Measurements from ENCODE around the gene WNT6.

The WNT6 gene
- long read RNA-seq, donor 1: 0 reads
- long read RNA-seq, donor 2: 0 reads
- long read RNA-seq, donor 3, partial matches to known transcripts: 0 of 1 reads
- long read RNA-seq, donor 3, other reads (novel, unspliced or antisense): 0 of 1 reads
- long read RNA-seq, donor 4: 0 reads
- long read RNA-seq, donor 5: 0 reads
- long read RNA-seq, donor 6: 0 reads
- long read RNA-seq, donor 7, partial matches to known transcripts: 0 of 1 reads
- long read RNA-seq, donor 7, other reads (novel, unspliced or antisense): 0 of 1 reads
- long read RNA-seq, donor 8: 0 reads

DNA sequence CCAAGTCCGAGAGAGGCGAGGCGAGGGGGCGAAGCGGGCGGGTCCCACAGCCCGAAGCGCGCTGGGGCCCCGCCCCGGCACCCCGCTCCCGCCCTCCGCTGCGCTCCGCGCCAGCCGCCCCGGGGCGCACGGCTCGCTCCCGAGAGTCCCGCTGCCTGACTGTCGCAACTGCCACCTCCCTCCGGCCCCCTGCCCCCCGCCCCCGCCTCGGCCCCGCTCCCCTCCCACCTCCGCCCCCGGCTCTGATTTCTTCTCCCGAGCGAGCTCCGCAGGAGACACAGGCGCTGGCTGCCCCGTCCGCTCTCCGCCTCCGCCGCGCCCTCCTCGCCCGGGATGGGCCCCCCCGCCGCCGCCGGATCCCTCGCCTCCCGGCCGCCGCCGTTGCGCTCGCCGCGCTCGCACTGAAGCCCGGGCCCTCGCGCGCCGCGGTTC lies at the start of gene WNT6:
TSS of gene WNT6 (plus strand) at position 250 of the 432 bp plus-strand sequence. CDS start 233 bp downstream, outside the sequence.
- no peak for DNase-seq

DNA sequence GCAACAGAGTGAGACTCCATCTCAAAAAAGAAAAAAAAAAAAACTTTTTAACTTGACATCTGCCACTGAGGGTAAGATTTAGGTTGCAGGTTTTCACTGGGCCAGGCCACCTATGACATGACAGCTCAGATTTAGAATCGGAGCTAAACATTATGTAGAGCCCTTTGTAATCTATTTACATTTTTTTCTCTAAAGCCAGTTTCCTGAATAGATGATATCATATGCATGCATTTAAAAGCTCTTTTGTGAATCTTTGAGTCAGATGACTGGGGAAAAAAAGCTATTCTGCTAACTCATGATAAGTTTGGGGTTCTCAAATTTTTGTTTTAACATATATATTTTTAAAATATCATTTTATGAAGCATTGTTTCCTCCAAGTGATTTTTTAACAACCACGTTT lies 49.3 kb upstream of the WNT6 start:
- DNase-seq: no peak

GRCh38 chr2:218811382-218811781 lies 48.2 kb upstream of the WNT6 start:
- no peak for DNase-seq

DNA sequence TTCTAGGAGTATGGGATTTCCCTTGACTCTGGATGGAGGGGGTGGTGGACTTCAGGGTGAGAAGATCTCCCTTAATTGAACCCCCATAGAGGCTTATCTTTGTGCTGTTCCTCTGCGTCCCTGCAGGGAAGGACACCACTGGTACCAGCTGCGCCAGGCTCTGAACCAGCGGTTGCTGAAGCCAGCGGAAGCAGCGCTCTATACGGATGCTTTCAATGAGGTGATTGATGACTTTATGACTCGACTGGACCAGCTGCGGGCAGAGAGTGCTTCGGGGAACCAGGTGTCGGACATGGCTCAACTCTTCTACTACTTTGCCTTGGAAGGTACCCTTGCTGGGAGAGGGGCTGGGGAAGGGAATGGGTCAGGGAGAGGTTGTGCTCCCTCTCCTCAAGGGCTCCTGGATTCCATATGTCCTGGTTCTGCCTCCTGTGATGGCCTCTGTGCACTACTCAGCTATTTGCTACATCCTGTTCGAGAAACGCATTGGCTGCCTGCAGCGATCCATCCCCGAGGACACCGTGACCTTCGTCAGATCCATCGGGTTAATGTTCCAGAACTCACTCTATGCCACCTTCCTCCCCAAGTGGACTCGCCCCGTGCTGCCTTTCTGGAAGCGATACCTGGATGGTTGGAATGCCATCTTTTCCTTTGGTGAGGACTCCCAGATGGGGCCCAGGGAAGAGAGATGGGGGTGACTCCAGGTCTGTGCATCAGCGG lies 47.3 kb upstream of the WNT6 start:
- DNase-seq: no peak

- no peak for DNase-seq
These were observed 46.7 kb upstream of the WNT6 start for GRCh38 chr2:218812861-218813260.

DNA sequence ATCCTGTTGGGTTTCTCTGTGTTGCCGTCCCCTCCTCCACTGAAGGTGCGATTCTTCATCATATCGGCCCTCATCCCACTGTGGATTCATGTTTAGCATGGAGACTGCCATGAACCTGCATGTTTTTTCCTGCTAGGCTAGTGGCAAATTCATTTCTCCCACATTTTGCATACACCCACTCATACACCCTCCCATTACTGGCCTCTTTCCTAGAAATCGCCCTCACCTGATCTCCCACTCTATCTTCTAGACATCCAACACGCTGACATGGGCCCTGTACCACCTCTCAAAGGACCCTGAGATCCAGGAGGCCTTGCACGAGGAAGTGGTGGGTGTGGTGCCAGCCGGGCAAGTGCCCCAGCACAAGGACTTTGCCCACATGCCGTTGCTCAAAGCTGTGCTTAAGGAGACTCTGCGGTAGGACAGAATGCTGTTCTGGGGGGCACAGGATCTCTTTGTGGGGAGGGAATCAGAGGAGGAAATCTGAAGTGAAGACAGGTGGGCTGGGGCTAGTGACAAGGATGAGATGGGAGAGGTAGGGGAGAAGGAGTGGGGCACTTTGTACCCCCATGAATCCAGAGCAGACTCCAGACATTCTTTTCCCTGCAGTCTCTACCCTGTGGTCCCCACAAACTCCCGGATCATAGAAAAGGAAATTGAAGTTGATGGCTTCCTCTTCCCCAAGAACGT lies 45.7 kb upstream of the WNT6 start:
- DNase-seq: no peak

- DNase-seq: no peak
These were observed 44.9 kb upstream of the WNT6 start for GRCh38 chr2:218814540-218815243.

DNA sequence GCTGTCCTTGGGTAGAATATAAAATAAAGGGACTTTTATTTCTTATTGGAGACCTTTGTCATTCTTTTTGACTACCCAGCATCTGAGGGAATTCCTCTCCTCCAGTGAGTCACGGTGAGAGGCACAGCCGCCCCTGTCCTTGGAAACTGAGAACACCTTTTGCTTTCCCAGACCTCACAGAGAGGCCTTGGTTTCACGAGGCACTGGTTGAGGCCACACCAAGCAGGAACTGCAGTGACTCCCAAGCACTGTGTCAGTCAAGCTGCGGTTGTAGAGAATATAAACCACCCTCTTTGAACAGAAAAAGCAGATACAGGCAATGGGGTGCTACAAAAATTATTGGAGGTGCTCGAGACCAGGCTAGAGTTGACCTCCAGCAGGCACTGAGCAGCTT lies 44.4 kb upstream of the WNT6 start:
- DNase-seq: no peak

DNA sequence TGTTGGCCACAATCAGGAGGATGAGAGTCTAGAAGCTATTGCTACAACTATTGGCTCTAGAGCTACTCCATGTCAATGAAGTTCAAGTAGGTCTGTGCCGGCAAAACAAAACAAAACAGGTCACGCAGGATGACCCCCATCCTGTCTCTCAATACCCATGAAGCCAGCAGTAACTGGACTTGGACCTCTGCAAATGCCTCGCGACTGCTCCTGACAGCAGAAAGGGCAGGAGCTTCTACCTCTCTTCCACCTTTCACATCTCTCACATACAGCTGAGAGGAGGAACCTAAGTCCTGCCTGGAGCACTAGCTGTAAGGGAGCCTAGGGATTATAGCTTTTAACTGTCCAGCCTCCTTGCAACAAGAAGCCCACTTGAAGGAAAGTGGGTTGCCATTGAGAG lies 44.0 kb upstream of the WNT6 start:
- DNase-seq: no peak

DNA sequence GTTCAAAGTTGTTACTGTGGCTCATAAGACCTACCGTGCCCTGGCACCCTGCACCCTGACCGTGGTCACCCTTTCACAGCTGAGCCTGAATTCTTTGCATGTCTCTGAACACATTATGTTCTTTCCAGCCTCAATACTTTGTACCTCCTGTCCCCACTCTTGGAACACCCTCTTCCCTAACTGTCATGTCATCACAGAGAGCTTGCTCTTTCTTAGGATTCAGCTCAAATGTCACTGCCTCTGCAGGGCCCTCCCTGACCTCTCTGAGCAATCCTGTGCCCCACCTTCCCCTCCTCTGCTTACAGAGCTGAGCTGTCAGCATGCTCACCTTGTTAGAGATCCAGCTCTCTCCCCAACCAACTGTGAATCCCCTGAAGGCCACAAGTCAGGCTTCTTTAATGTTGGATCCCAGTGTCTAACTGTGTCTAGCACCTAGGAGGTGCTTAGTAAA lies 43.0 kb upstream of the WNT6 start:
- DNase-seq: no peak

GRCh38 chr2:218819093-218819492 lies 40.5 kb upstream of the WNT6 start:
- no peak for DNase-seq

- DNase-seq: no peak
These were observed 38.7 kb upstream of the WNT6 start for GRCh38 chr2:218820746-218821369.

GRCh38 chr2:218821605-218822211 lies 37.9 kb upstream of the WNT6 start:
- no peak for DNase-seq

DNA sequence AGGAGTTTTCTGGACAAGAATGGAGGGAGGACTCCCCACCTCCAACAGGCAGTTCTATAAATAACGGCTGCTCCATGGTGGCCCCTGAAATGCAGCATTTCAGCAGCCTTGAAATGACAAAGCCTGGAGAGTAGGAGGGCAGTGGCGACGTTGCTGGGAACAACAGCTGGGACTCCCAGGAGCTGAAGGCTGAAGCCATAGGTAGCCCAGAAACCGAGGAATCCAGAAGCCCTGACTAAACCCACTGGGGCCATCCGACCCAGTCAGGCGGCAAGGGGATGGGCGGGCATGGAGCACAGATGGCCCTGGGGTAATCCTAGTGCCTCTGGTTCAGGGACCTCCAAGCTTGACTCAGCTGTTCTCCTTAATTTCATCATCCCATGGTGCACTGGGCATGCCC lies 37.0 kb upstream of the WNT6 start:
- DNase-seq: no peak

- DNase-seq: no peak
These were observed 36.3 kb upstream of the WNT6 start for GRCh38 chr2:218823196-218823855.

DNA sequence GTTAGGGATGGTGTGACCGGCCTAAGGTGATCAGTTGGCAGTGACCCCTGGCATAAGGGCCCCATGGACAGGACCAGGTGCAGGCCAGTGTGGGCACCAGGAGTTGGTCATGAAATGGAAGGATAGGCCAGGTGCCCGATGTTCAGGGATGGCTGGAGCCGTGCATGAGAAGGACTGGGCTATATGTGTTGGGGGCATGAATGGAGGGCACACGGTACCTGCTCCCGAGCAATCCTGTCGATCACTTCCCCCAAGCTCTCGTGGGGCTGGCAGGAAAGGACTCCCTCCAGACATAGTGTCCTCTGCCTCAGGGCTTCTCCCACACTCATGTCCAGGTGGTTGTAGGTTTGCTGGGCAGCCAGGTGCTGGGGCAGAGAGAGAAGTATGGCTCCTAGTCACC lies 35.6 kb upstream of the WNT6 start:
- DNase-seq: no peak

DNA sequence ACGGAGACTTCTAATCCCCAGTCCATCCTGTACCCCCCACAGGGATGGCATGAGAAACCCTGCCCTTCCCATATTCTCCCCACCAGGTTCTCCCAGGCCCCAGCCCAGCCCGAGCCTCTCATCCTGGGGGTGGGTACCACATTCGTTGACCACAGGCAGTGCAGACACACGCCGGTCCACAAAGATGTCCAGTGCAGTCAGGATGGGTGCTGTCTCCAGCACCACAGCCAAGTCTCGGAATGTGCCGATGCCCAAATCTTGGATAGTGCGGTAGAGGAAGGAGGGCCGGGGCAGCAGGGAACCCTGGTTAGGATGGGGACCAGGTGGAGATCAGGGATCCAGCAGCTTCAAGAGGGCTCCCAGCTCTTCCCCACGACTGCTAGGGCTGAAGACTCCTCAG lies 32.8 kb upstream of the WNT6 start:
- DNase-seq: no peak

DNA sequence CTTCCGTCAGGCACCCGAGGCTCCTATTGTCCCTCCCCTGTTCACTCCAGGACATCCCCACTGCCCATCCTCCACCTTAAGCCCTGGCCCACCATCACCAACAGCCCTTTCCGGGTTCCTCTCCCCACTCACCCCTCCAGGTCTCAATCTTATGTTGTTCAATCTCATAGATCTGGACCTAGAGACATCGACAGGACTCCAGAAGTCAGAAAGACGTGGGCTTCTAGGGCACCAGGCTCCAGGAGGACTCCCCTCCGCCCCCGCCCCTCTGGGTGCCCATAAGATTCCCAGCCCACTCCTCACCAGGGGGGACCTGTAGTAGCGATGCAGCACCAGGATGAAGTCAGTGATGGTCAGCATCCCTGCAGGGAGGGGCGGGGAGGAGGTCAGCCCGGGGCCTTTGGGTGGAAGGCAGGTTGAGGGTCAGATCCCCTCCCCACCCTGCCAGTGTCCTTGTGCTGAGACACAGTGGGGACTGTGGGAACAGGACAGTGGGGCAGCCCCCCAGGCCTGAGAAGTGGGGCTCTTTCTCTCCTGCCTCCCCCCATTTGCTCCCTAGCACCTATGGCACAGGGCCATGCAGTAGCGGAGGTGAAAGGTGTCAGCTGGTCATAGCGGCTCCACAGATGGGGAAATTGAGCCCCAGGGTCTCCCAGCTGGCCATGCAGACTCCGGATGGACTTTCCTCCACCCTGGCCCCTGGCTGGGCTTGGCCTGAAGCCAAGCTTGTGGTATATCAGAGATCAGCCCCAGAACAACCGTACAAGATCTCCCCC lies 31.7 kb upstream of the WNT6 start:
- DNase-seq: no peak

- DNase-seq: no peak
These were observed 31.2 kb upstream of the WNT6 start for GRCh38 chr2:218828477-218828778.

DNA sequence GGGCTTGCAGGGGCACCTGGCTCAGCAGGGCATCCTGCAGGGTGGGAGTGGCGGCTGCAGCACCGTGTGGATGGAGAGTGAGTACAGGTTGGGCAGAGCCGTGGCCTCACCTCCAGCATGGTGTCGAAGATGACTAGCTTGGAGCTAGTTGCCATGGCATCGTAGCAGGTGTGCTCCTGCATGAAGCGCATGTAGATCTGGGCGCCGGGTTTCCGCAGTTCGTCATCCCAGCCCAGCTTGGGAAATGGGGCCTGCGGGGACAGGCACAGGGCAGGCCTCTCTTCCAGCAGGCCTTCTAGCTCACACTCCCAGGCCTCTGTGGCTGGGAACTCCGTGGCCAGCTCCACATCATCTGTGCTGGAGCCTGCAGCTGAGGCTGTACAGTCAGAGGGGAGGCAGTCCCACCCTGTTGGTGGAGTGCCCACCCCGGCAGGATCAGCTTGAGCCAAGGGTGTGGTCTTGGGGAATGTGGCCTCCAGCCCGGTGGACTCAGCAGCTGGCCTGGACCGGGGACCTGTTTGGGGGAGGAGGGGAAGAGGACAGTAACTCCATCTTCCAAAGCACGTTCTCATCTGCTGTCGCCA lies 29.6 kb upstream of the WNT6 start:
- DNase-seq: no peak

Measured in right kidney (tissue), 9 donors.